ENCODE data around the gene ATP5F1B. TPM values are rescaled to one million over a fixed set of nuclear protein-coding genes. Genes with fewer than 3 reads are reported as not detected.

ATP5F1B gene
- total and polyA plus RNA-seq, 2 of the 8 experiments (the other 6 are each of a cell fraction or from before 2014, with no cell fraction given): 900 to 1,522 TPM

GRCh38 chr12:56633468-56634241, 12.1 kb downstream of the ATP5F1B start (continued):
- TF ChIP-seq HDAC2 (IDR thresholded peaks at IDR 0.05; ENCODE audit: borderline replicate concordance in 1 of 2, low read depth in 2 of 2, low read length in 2 of 2): no peak
- no peak for TF ChIP-seq POLR2A (IDR thresholded peaks at IDR 0.05; ENCODE audit: control extremely low read depth in 1 of 2, low read depth in 2 of 2, low read length in 2 of 2)
